Right cardiac atrium (tissue), 5 donors: ENCODE data around the gene CUBN. TPM values are rescaled to one million over a fixed set of nuclear protein-coding genes. Genes with fewer than 3 reads are reported as not detected.
A peak's percentile ranks its signal among the peaks of the same experiment; 100 is the strongest.

Experiments
- ATAC-seq, 2 donors: fragments of 200-7000 bp; cut with Tn5 transposase; one replicate each; pipeline versions ENCODE4 v1.8.0 to v1.9.1; 2020; ENCODE audit warnings: moderate library complexity in 2 of 2, mild to moderate bottlenecking in 1 of 2
- DNase-seq, 3 donors: peaks; one replicate each; pipeline ENCODE4 v3.0.0-alpha.2; 2020
- H3K27ac ChIP-seq: one replicate; pipeline ENCODE4 v1.5.1; 2013; ENCODE audit warnings: mild to moderate bottlenecking, low read length, control low read depth, moderate library complexity
- H3K27me3 ChIP-seq: one replicate; pipeline ENCODE4 v1.6.1; 2013; ENCODE audit not compliant: control insufficient read depth, insufficient read depth
- H3K4me1 ChIP-seq: one replicate; pipeline ENCODE4 v1.6.1; 2013; ENCODE audit warnings: low read length; ENCODE audit not compliant: control insufficient read depth, insufficient read depth
- H3K4me3 ChIP-seq: one replicate; pipeline ENCODE4 v1.5.1; 2013; ENCODE audit warnings: low read length, control low read depth
- H3K9me3 ChIP-seq: one replicate; pipeline ENCODE4 v1.6.1; 2013; ENCODE audit warnings: low read length; ENCODE audit not compliant: control insufficient read depth
- WGBS: extraction: QIAGEN DNeasy Blood & Tissue Kit; methylation state at CpG from one replicate; pipeline ENCODE4 v1.1.7; 2013; 5-methylcytosine and 5-hydroxymethylcytosine counted together
- intact Hi-C, 4 donors: fragments of 100-400 bp; cut with DNase I; formaldehyde crosslinking; loops; one replicate each; pipeline versions ENCODE4 v1.11.0 to v1.14.0; 2022 to 2023
- polyA plus RNA-seq: library from polyadenylated mRNA; stranded (reverse); fragments of 200-250 nt; gene quantifications from one replicate; pipeline ENCODE4 v1.2.3, GENCODE V29; 2013
- total RNA-seq, 4 donors: library from RNA; stranded (reverse); fragmentation: NEBNext Ultra II Directional; extraction: Animal tissue kit (Norgen Biotek cat#: 25700); gene quantifications; one replicate each; pipeline ENCODE4 v1.2.1, GENCODE V29; 2021
- donor health status: healthy with polysubstance abuse.
- donor health status: DM: no; HTN: yes; CAD: no.
- donor health status: DM: no; HTN: no; CAD: no.
- donor health status: DM: no; HTN: yes; CAD: no; lungs with severe emphysema.
- donor health status: DM: yes; HTN: yes; CAD: no.

CUBN gene
- total and polyA plus RNA-seq, 5 donors: 0.41 to 1.3 (median 0.91) TPM

- H3K9me3 ChIP-seq: no peaks in the 10 kb centered on the region
- no peaks in the 10 kb centered on the region for H3K4me1 ChIP-seq
- no peak overlapping the region for H3K27ac ChIP-seq
- whole genome bisulfite sequencing: 92% methylated on average over 4 of the region's 4 CpGs
- intact Hi-C loops: no loop called here
- DNase-seq (no peak), ATAC-seq (no peak)
- H3K4me3 ChIP-seq: no peak overlapping the region
- no peaks in the 10 kb centered on the region for H3K27me3 ChIP-seq
Observed at GRCh38 chr10:16853809-16854208, 275.8 kb downstream of the CUBN start.

DNA sequence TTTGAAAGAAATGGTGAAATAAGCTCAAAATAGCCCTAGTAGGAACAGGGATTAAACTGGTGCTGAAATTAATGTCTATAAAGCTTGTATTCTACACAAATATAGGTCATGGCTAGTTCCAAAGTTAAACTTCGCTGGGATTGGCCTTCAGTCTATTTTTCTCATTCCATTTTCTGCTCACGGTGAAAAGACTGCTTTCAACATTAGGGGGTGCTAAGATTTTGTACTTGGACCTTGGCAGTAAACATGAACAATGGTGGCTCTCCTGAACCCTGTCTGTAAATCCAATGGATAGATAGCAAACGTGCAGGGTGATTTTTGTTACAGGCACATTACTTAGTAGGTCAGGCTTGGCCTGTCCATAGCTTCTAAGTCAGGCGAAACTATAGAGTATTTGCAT, 276.4 kb downstream of the CUBN start:
- DNase-seq: no peak
- ATAC-seq: no peak
- Histone ChIP-seq H3K27ac (no peak overlapping the region), H3K4me1 (no peaks in the 10 kb centered on the region), H3K4me3 (no peak overlapping the region), H3K27me3 (no peaks in the 10 kb centered on the region), H3K9me3 (no peaks in the 10 kb centered on the region)
- 45% methylated on average over 4 of the region's 4 CpGs for WGBS
- intact Hi-C loops: no loop called here

DNA sequence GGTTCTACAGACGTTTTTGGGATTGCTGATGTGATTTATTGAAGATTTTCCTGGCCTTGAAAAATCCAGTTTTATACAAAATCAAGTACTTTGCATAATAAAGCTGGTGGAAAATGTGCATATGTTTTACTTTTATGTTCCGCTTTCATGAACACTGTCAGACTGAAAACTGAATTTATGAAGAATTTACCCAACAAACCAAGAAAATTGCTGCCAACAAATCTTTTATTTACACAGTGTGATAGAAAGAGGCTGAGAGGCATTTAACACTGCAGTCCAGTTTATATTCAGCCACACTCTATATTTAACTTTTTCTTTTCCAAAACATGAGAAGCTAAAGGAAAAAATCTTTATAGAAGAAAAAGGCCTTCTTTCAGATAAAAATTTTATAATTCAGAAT, 277.0 kb downstream of the CUBN start:
- Histone ChIP-seq H3K27me3 (no peaks in the 10 kb centered on the region), H3K4me1 (no peaks in the 10 kb centered on the region), H3K4me3 (no peak overlapping the region), H3K27ac (no peak overlapping the region), H3K9me3 (no peaks in the 10 kb centered on the region)
- intact Hi-C loops: no loop called here
- 64% methylated on average over 2 of the region's 2 CpGs for WGBS
- DNase-seq (no peak), ATAC-seq (no peak)

GRCh38 chr10:16848562-16849154, 281.0 kb downstream of the CUBN start:
- no peak overlapping the region for H3K27ac ChIP-seq
- intact Hi-C loops: loop anchor here in 2 of 4 donors (10.0 kb wide), 1 partner anchor 586 kb away; no protein-coding TSS in a partner anchor

DNA sequence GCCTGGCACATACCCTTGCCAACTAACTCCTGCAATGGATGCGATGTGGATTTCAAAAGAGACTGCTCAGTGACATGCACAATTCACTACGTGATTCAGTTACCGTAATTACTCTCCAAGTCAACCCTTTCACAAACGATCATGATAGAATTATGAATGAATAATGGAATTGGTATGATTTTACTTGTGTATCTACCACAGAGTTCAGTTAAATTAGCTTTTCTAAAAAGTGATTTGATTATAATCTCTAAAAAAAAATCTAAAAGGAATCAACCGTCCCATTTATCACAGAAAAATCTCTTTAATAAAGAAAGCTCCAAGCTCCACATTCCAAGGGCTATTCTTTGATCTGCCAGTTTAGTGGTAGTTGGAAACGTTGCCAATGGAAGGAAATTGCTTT, 282.0 kb downstream of the CUBN start:
- Histone ChIP-seq H3K4me3 (no peak overlapping the region), H3K27ac (no peak overlapping the region), H3K27me3 (no peaks in the 10 kb centered on the region), H3K9me3 (no peaks in the 10 kb centered on the region), H3K4me1 (no peaks in the 10 kb centered on the region)
- ATAC-seq: no peak
- no peak for DNase-seq
- 66% methylated on average over 6 of the region's 6 CpGs for WGBS
- intact Hi-C loops: loop anchor here in 2 of 4 donors (10.0 kb wide), 1 partner anchor 587 kb away; no protein-coding TSS in a partner anchor

More at GRCh38 chr10:16848562-16849154, 281.0 kb downstream of the CUBN start:
- H3K4me3 ChIP-seq: no peak overlapping the region
- WGBS: 82% methylated on average over 10 of the region's 10 CpGs
- H3K4me1 ChIP-seq: no peaks in the 10 kb centered on the region
- H3K27me3 ChIP-seq: no peaks in the 10 kb centered on the region
- H3K9me3 ChIP-seq: no peaks in the 10 kb centered on the region
- DNase-seq: no peak
- no peak for ATAC-seq

DNA sequence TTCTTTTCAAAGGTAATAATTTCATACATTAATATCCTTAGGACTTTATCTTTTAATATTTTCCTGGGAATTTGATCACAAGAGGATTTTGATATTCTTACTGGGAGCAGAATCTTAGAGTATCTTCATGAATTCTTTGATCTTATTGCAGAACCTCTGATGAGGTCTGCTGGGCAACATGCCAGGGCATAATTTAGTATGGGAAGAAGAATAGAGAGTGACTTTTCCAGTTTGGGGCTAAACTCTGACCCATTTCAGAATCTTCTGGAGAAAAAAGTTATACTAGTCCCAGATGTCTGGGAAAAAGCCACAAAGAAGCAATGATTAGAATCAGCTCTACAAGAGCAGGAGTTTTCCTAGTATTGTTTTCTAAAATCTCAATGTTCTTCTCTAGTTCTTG, 284.4 kb downstream of the CUBN start:
- intact Hi-C loops: loop anchor here in 2 of 4 donors (10.0 kb wide), 1 partner anchor 590 kb away; no protein-coding TSS in a partner anchor
- Histone ChIP-seq H3K27ac (no peak overlapping the region), H3K27me3 (no peaks in the 10 kb centered on the region), H3K4me1 (no peaks in the 10 kb centered on the region), H3K4me3 (no peak overlapping the region), H3K9me3 (no peaks in the 10 kb centered on the region)
- ATAC-seq (no peak), DNase-seq (no peak)

- Histone ChIP-seq H3K4me1 (no peaks in the 10 kb centered on the region), H3K27me3 (no peaks in the 10 kb centered on the region), H3K4me3 (no peak overlapping the region), H3K9me3 (no peaks in the 10 kb centered on the region), H3K27ac (no peak overlapping the region)
- DNase-seq (no peak), ATAC-seq (peak; percentile 65 to 79)
- 0% methylated on average over 1 of the region's 1 CpG for WGBS
- intact Hi-C loops: loop anchor here in 3 of 4 donors (5.0 to 10.0 kb wide), 3 partner anchors 414 to 591 kb away; no protein-coding TSS in a partner anchor
Observed at GRCh38 chr10:16843252-16843870, 286.2 kb downstream of the CUBN start.

- Histone ChIP-seq H3K4me3 (no peak overlapping the region), H3K4me1 (peaks cover 4% of the 10 kb centered on the region), H3K27ac (no peak overlapping the region), H3K9me3 (no peaks in the 10 kb centered on the region), H3K27me3 (no peaks in the 10 kb centered on the region)
- 77% methylated on average over 8 of the region's 8 CpGs for WGBS
- ATAC-seq: no peak
- intact Hi-C loops: no loop called here
- no peak for DNase-seq
Observed at GRCh38 chr10:16835228-16835627, 294.4 kb downstream of the CUBN start.

GRCh38 chr10:16832351-16833080, 297.1 kb downstream of the CUBN start:
- DNase-seq: peak in 2 of 3 donors; percentile 24 to 43
- no peak overlapping the region for H3K4me3 ChIP-seq
- ATAC-seq: peak; percentile 68
- WGBS: 45% methylated on average over 11 of the region's 11 CpGs
- H3K9me3 ChIP-seq: no peaks in the 10 kb centered on the region
- intact Hi-C loops: no loop called here
- peak overlapping the region; percentile 84 for H3K27ac ChIP-seq
- peaks cover 6% of the 10 kb centered on the region for H3K4me1 ChIP-seq
- no peaks in the 10 kb centered on the region for H3K27me3 ChIP-seq

- intact Hi-C loops: loop anchor here in 2 of 4 donors (5.0 kb wide), 1 partner anchor 429 kb away; no protein-coding TSS in a partner anchor
- DNase-seq (peak; percentile 48 to 70 (median 67)), ATAC-seq (peak; percentile 64 to 79)
- peaks cover 6% of the 10 kb centered on the region for H3K4me1 ChIP-seq
- H3K27me3 ChIP-seq: no peaks in the 10 kb centered on the region
- no peak overlapping the region for H3K4me3 ChIP-seq
- 31% methylated on average over 9 of the region's 9 CpGs for WGBS
- peak overlapping the region; percentile 59 for H3K27ac ChIP-seq
- no peaks in the 10 kb centered on the region for H3K9me3 ChIP-seq
Observed at GRCh38 chr10:16828701-16829175, 300.9 kb downstream of the CUBN start.

GRCh38 chr10:16828114-16828568, 301.5 kb downstream of the CUBN start:
- peak; percentile 45 to 65 (median 62) for DNase-seq
- Histone ChIP-seq H3K27me3 (no peaks in the 10 kb centered on the region), H3K9me3 (no peaks in the 10 kb centered on the region), H3K27ac (peak overlapping the region; percentile 58), H3K4me1 (peaks cover 6% of the 10 kb centered on the region), H3K4me3 (peak overlapping the region; percentile 23)
- 12% methylated on average over 11 of the region's 11 CpGs for WGBS
- peak; percentile 87 to 88 for ATAC-seq
- intact Hi-C loops: loop anchor here in 2 of 4 donors (5.0 kb wide), 1 partner anchor 429 kb away; no protein-coding TSS in a partner anchor
